ENCODE results near the gene ENTPD2.
A peak's percentile ranks its signal among the peaks of the same experiment; 100 is the strongest.

DNA sequence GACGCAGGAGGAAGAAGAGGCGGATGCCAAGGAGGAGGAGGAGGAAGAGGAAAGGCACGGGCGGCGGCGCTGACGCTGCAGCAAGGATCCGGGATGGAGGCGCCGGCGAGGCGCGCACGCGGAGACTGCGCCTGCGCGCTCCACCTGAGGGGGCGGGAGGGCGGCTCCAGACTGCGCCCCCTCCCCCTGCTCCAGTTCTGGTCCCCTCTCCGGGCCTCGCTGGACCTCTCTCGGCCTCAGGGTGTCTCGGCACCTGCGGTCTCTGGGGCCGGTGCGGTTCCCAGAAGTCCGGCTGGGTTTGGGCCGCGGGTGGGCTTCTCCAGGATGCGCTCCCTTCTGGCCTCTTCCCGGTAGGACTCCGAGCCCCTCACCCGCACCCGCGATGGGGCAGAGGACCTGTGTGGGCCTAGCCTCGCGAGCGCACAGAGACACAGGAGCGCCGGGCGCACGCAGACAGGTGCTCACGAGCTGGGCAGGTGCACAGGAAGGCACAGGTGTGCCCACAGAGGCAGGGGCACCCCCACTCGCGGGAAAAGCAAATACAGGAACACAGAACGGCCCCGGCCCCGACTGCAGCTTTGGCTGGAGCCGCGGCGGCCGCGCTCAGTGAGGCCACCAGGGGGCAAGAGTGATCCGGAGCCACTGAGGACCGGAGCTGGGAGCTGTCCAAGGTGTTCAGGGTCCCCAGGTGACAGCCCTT lies 7.6 kb downstream of the ENTPD2 start, which contains the start of gene NPDC1:
- TF ChIP-seq, protein P1, sequence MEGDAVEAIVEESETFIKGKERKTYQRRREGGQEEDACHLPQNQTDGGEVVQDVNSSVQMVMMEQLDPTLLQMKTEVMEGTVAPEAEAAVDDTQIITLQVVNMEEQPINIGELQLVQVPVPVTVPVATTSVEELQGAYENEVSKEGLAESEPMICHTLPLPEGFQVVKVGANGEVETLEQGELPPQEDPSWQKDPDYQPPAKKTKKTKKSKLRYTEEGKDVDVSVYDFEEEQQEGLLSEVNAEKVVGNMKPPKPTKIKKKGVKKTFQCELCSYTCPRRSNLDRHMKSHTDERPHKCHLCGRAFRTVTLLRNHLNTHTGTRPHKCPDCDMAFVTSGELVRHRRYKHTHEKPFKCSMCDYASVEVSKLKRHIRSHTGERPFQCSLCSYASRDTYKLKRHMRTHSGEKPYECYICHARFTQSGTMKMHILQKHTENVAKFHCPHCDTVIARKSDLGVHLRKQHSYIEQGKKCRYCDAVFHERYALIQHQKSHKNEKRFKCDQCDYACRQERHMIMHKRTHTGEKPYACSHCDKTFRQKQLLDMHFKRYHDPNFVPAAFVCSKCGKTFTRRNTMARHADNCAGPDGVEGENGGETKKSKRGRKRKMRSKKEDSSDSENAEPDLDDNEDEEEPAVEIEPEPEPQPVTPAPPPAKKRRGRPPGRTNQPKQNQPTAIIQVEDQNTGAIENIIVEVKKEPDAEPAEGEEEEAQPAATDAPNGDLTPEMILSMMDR (IDR thresholded peaks at IDR 0.05) = peak in 1 of 3 donors; percentile 48
- no peak for TF ChIP-seq POLR2A (IDR thresholded peaks at IDR 0.05)
